Body of pancreas (tissue), 4 donors: ENCODE results near the gene NLGN1. TPM values are rescaled to one million over a fixed set of nuclear protein-coding genes. Genes with fewer than 3 reads are reported as not detected.

Experiments
- ATAC-seq: fragments of 150-250 bp; one replicate; pipeline ENCODE4 v1.9.1; 2016
- DNase-seq, 4 donors: peaks; one replicate each; pipeline ENCODE4 v3.0.0-alpha.2; 2019
- H3K27ac ChIP-seq, 4 donors: fragments of 200-600 bp; sonication (generic); 1 replicate in 3 of 4; 2 replicates in 1 of 4; pipeline versions ENCODE4 v1.5.1 to v1.6.1; 2016 to 2019; ENCODE audit warnings: mild to moderate bottlenecking in 1 of 4, mixed read lengths in 1 of 4, moderate library complexity in 1 of 4
- H3K27me3 ChIP-seq, 2 donors: fragments of 200-600 bp; sonication (generic); one replicate each; pipeline ENCODE4 v1.6.0; 2016; ENCODE audit warnings: mild to moderate bottlenecking in 1 of 2
- H3K36me3 ChIP-seq, 2 donors: fragments of 200-600 bp; sonication (generic); replicated peaks in 1 of 2; 2 replicates each; pipeline ENCODE4 v1.5.1; 2016; ENCODE audit warnings: low read depth in 2 of 2; ENCODE audit not compliant: insufficient read depth in 1 of 2
- H3K4me1 ChIP-seq: fragments of 200-600 bp; sonication (generic); one replicate; pipeline ENCODE4 v1.6.0; 2016
- H3K4me3 ChIP-seq, 2 donors: fragments of 200-600 bp; sonication (generic); 1 replicate in 1 of 2; 2 replicates in 1 of 2; pipeline ENCODE4 v1.5.1; 2016 to 2019
- H3K9me3 ChIP-seq, 3 donors: fragments of 200-600 bp; sonication (generic); 1 replicate in 2 of 3; 2 replicates in 1 of 3; pipeline ENCODE4 v1.5.1; 2016
- POLR2A ChIP-seq, 3 donors: fragments of 450-650 bp; IDR thresholded peaks; one replicate each; pipeline ENCODE4 v1.6.1; 2016; ENCODE audit warnings: antibody characterized with exemption in 3 of 3, mild to moderate bottlenecking in 2 of 3
- WGBS, 2 donors: methylation state at CpG; one replicate each; pipeline ENCODE4 v1.1.5; 2017; 5-methylcytosine and 5-hydroxymethylcytosine counted together
- intact Hi-C: fragments of 100-400 bp; cut with DNase I; formaldehyde crosslinking; loops from one replicate; pipeline ENCODE4 v1.15.1; 2023
- total RNA-seq, 2 donors: library from RNA; depleted of rRNA; stranded (reverse); fragments of >200 nt; gene quantifications; one replicate each; pipeline ENCODE4 v1.1.0, GENCODE V29; 2016
- TF ChIP-seq, protein P1 (sequence below), 7 experiments: fragments of 450-650 bp in 4 of 7; fragments of 200-600 bp in 3 of 7; sonication (generic) in 3 of 7; IDR thresholded peaks; one replicate each; pipeline ENCODE4 v1.5.1; 2016 to 2019; ENCODE audit warnings: antibody characterized with exemption in 7 of 7

NLGN1 gene
- total RNA-seq, 2 donors from 2014 or later: 0.52 to 1.3 TPM

- TF ChIP-seq, protein P1, sequence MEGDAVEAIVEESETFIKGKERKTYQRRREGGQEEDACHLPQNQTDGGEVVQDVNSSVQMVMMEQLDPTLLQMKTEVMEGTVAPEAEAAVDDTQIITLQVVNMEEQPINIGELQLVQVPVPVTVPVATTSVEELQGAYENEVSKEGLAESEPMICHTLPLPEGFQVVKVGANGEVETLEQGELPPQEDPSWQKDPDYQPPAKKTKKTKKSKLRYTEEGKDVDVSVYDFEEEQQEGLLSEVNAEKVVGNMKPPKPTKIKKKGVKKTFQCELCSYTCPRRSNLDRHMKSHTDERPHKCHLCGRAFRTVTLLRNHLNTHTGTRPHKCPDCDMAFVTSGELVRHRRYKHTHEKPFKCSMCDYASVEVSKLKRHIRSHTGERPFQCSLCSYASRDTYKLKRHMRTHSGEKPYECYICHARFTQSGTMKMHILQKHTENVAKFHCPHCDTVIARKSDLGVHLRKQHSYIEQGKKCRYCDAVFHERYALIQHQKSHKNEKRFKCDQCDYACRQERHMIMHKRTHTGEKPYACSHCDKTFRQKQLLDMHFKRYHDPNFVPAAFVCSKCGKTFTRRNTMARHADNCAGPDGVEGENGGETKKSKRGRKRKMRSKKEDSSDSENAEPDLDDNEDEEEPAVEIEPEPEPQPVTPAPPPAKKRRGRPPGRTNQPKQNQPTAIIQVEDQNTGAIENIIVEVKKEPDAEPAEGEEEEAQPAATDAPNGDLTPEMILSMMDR (IDR thresholded peaks at IDR 0.05): no peak
- no peak for TF ChIP-seq POLR2A (IDR thresholded peaks at IDR 0.05)
- H3K9me3 ChIP-seq: no peaks in the 10 kb centered on the region
- H3K27me3 ChIP-seq: no peaks in the 10 kb centered on the region
- H3K27ac ChIP-seq: no peak overlapping the region
- no peak overlapping the region for H3K4me3 ChIP-seq
- DNase-seq (no peak), ATAC-seq (no peak)
- WGBS, 2 donors: 32 to 40% methylated on average over 1 of the region's 1 CpG
- intact Hi-C loops: no loop called here
- H3K36me3 ChIP-seq: no peaks in the 10 kb centered on the region
- no peaks in the 10 kb centered on the region for H3K4me1 ChIP-seq
Observed at GRCh38 chr3:173825730-173826129, 428.2 kb downstream of the NLGN1 start.

- TF ChIP-seq, protein P1 (IDR thresholded peaks at IDR 0.05): no peak
- TF ChIP-seq POLR2A (IDR thresholded peaks at IDR 0.05): no peak
Observed at GRCh38 chr3:173826416-173826815, 428.9 kb downstream of the NLGN1 start.

GRCh38 chr3:173826901-173827609 is 429.5 kb downstream of the NLGN1 start:
- 33 to 47% methylated on average over 3 of the region's 3 CpGs for WGBS, 2 donors
- Histone ChIP-seq H3K27me3 (no peaks in the 10 kb centered on the region), H3K27ac (no peak overlapping the region), H3K4me3 (no peak overlapping the region), H3K9me3 (no peaks in the 10 kb centered on the region), H3K36me3 (no peaks in the 10 kb centered on the region), H3K4me1 (no peaks in the 10 kb centered on the region)
- intact Hi-C loops: no loop called here
- TF ChIP-seq, protein P1 (IDR thresholded peaks at IDR 0.05): no peak
- no peak for DNase-seq
- no peak for ATAC-seq

More at GRCh38 chr3:173826416-173826815, 428.9 kb downstream of the NLGN1 start:
- Histone ChIP-seq H3K36me3 (no peaks in the 10 kb centered on the region), H3K4me1 (no peaks in the 10 kb centered on the region), H3K27ac (no peak overlapping the region), H3K4me3 (no peak overlapping the region), H3K9me3 (no peaks in the 10 kb centered on the region), H3K27me3 (no peaks in the 10 kb centered on the region)
- DNase-seq: no peak
- intact Hi-C loops: no loop called here
- no peak for ATAC-seq
- WGBS, 2 donors: 33 to 43% methylated on average over 6 of the region's 6 CpGs

GRCh38 chr3:173838644-173839043 is 441.1 kb downstream of the NLGN1 start:
- no peak for ATAC-seq
- H3K36me3 ChIP-seq: no peaks in the 10 kb centered on the region

More at GRCh38 chr3:173838644-173839043, 441.1 kb downstream of the NLGN1 start:
- H3K27me3 ChIP-seq: no peaks in the 10 kb centered on the region
- H3K4me3 ChIP-seq: no peak overlapping the region
- intact Hi-C loops: no loop called here
- TF ChIP-seq, protein P1 (IDR thresholded peaks at IDR 0.05): no peak
- TF ChIP-seq POLR2A (IDR thresholded peaks at IDR 0.05): no peak
- no peaks in the 10 kb centered on the region for H3K9me3 ChIP-seq
- DNase-seq: no peak
- no peak overlapping the region for H3K27ac ChIP-seq
- no peaks in the 10 kb centered on the region for H3K4me1 ChIP-seq
- 59 to 73% methylated on average over 4 of the region's 4 CpGs for WGBS, 2 donors
